GM12872 (cell line): Measurements from ENCODE around the gene PLEKHH3.

Experiments used
- CTCF ChIP-seq: IDR thresholded peaks from 3 replicates; pipeline ENCODE4 v1.5.1; 2011; ENCODE audit warnings: low read depth, mild to moderate bottlenecking, low read length, moderate library complexity; ENCODE audit not compliant: insufficient read depth

The PLEKHH3 gene

GRCh38 chr17:42653179-42654124 is 23.3 kb downstream of the PLEKHH3 start:
- TF ChIP-seq CTCF = no peak

GRCh38 chr17:42651392-42651791 is 25.4 kb downstream of the PLEKHH3 start:
- TF ChIP-seq CTCF = no peak

GRCh38 chr17:42647778-42648177 is 29.0 kb downstream of the PLEKHH3 start:
- TF ChIP-seq CTCF = no peak

GRCh38 chr17:42642336-42642735 is 34.5 kb downstream of the PLEKHH3 start:
- TF ChIP-seq CTCF = no peak

GRCh38 chr17:42640121-42640520 is 36.7 kb downstream of the PLEKHH3 start:
- no peak for TF ChIP-seq CTCF

- no peak for TF ChIP-seq CTCF
Observed at GRCh38 chr17:42639525-42640113, 37.2 kb downstream of the PLEKHH3 start.

GRCh38 chr17:42632949-42633444 is 43.8 kb downstream of the PLEKHH3 start:
- no peak for TF ChIP-seq CTCF
